ENCODE data around the gene OR2T8.

The OR2T8 gene

DNA sequence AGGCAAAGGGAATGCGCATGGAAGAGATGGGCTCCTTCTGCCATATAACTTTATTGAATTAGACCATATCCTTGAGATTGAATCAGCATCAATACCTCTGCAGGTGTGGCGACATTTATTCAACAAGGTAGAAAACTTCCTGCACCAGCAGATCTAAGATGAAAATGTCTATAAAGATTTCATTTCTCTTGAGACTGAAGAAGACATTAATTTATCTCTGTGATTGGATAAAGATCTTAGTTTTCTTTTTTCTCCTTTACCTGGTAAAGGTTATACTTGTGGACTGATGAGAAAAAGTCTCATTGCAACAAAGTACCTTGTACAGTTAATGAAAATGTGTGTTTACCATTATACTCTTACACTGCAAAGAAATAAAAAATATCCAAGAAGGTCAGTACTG, at the start of gene OR2T8:
Gene OR2T8, plus strand, starts transcription at position 301 of the 400 bp plus-strand sequence. CDS start 766 bp downstream, outside the sequence.
- no peak for DNase-seq (ENCODE audit: low read depth in 2 of 2)

DNA sequence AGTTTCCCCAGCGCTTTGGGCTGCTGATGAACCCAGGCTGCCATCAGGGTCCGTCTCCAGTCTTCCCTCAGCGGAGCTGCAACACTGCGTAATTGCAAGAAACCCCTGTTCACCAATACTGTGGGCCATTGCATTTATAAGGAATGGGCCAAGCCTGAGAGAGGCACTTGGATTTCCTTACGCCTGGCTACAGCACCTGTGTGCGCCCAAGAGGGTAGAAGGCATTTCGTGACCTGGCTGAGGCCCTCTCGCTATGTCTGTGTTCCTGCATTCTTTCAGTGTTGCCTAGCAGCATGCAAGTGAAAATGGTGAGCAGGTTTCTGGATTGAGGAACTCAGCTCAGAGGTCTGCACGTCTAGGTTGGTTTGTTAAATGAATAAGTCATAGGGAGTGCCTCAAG, 36.7 kb upstream of the OR2T8 start:
- DNase-seq (ENCODE audit: low read depth in 2 of 2): no peak

DNA sequence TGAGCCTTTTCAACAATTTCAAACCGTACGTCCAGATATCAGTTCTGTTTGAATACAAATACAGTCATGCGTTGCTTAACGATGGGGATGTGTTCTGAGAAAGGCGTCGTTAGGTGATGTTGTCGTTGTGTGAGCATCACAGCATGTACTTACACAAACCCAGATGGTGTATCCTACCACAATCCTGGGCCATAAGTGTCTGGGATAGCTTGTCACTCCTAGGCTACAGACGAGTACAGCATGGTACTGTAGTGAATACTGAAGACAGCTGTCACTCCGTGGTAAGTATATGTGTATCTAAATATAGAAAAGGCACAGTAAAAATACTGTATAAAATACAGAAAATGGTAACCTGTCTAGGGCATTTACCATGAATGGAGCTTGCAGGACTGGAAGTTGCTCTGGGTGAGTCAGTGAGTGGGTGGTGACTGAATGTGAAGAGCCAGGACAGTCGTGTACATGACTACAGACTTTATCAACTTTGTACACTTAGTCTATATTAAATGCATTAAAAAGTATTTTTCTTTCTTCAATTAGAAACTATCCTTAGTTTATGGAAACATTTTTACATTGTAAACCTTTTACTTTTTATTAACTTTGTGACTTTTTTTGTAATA, 35.1 kb upstream of the OR2T8 start:
- DNase-seq (ENCODE audit: low read depth in 2 of 2): no peak

DNA sequence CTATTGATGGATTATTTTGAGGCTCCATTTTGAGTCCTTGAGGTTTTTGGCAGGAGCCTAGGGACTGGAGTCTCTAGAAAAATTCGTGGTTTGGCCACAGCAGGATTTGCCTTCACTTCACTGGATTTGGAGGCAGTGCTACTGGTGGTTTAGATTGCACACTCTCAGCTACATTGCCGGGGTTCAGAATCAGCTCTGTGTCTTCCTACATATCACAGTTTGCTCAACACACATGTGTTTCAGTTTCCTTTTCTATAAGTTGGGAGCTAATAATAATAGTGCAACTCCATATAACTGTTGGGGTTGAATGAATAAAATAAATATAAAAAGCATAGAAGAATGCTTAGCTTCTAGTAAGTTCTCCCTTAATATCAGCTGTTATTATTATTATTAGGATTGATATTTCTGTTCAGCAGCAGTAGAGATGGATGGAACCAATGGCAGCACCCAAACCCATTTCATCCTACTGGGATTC, 24.9 kb upstream of the OR2T8 start, which contains the start of gene OR2W3:
Gene OR2W3, plus strand, starts transcription at position 425 of the 475 bp plus-strand sequence. Its CDS starts 0 bp downstream, at position 425.
- no peak for DNase-seq (ENCODE audit: low read depth in 2 of 2)

DNA sequence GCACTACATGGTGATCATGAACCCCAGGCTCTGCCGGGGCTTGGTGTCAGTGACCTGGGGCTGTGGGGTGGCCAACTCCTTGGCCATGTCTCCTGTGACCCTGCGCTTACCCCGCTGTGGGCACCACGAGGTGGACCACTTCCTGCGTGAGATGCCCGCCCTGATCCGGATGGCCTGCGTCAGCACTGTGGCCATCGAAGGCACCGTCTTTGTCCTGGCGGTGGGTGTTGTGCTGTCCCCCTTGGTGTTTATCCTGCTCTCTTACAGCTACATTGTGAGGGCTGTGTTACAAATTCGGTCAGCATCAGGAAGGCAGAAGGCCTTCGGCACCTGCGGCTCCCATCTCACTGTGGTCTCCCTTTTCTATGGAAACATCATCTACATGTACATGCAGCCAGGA, 24.1 kb upstream of the OR2T8 start:
- DNase-seq (ENCODE audit: low read depth in 2 of 2): no peak

DNA sequence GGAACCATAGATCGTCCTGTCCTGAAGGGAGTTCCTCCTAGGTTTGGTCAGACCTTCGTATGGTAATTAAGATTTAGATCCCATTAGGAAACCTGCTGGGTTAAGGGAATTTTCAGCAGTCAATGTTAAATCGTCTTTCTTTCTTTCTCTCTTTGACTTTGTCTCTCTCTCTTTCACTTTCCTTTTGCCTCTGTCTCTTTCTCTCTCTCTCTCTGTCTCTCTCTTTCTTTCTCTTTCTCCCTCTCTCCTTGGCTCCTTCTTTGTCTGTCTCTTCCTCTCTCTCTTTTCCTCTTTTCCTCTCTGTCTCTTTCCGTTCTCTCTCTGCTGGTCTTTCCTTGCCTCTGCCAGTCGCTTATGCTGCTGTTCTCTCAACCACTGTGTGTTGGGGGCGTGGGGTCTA, 15.9 kb upstream of the OR2T8 start:
- no peak for DNase-seq (ENCODE audit: low read depth in 2 of 2)

- no peak for DNase-seq (ENCODE audit: low read depth in 2 of 2)
Measured at GRCh38 chr1:247905181-247905580, 14.9 kb upstream of the OR2T8 start.

DNA sequence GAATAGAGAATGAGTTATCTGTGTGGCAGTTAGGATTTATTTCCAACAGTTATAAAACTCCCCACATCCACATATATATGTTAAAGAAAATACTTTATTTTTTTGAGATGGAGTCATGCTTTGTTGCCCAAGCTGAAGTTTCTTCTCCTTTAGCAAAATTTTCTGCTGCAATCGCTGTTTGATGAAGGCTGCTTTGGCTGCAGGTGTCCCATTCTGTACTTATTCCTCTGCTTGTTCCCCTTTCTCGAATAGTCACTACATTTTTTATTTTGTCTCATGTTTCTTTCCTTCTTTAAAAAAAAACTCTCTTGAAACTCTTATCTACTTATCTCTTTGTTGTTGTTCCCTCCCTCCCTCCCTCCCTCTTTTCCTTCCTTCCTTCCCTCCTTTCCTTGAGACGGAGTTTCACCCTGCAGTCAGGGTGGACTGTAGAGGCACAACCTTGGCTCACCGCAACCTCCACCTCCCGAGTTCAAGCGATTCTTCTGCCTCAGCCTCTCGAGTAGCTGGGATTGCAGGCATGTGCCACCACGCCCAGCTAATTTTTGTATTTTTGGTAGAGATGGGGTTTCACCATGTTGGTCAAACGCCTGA, 14.0 kb upstream of the OR2T8 start:
- DNase-seq (ENCODE audit: low read depth in 2 of 2): no peak

DNA sequence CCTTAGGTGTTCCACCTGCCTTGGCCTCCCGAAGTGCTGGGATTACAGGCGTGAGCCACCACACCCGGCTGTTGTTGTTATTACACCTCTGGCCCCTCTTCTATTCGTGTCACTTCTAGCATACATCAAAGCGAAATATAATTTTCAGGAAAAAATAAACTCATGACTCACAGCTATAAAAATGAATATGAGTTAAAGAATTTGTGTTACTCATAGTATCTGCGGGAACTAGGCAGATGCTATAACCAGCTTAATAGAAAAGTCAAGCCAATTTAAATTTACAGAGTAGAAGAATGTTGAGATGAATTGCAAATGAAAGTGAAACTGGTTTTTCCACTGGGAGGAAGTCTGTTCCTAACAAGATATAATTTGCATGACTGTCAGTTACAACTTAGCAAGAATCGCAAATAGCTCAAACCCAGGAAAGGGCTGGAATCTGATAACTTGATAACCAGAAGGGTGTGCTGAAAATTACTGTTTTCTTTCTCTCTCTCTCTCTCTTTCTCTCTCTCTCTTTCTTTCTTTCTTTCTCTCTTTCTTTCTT, 13.5 kb upstream of the OR2T8 start:
- DNase-seq (ENCODE audit: low read depth in 2 of 2): no peak

DNA sequence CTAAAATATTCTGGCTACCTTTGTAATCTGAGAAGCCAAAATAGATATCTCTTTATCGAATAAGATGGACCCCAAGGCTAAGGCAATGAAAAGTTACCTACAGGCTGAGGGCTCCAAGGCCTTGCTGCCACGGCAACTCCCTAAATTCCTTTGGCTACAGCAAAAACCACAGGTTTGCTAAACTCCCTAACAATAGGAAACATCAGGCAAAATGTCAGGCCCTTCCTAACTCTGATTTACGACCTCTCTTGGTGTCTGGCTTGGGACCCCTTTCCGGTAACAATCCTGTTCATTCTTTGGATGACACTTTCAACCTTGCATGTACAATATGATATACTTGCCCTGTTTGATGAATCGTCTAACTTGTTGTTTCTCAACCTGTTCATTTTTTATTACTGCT, 11.3 kb upstream of the OR2T8 start:
- DNase-seq (ENCODE audit: low read depth in 2 of 2): no peak

DNA sequence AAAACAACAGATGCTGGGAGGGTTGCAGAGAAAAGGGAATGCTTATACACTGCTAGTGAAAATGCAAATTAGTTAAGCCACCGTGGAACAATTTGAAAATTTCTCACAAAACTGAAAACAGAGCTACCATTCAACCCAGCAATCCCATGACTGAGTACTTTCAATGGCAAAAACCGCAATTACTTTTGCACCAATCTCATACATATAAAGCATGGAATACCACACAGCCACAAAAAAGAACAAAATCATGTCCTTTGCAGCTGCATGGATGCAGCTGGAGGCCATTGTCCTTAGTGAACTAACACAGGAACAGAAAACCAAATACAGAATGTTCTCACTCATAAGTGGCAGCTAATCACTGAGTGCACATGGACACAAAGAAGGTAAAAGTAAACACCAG, 6.3 kb upstream of the OR2T8 start:
- DNase-seq (ENCODE audit: low read depth in 2 of 2): no peak

DNA sequence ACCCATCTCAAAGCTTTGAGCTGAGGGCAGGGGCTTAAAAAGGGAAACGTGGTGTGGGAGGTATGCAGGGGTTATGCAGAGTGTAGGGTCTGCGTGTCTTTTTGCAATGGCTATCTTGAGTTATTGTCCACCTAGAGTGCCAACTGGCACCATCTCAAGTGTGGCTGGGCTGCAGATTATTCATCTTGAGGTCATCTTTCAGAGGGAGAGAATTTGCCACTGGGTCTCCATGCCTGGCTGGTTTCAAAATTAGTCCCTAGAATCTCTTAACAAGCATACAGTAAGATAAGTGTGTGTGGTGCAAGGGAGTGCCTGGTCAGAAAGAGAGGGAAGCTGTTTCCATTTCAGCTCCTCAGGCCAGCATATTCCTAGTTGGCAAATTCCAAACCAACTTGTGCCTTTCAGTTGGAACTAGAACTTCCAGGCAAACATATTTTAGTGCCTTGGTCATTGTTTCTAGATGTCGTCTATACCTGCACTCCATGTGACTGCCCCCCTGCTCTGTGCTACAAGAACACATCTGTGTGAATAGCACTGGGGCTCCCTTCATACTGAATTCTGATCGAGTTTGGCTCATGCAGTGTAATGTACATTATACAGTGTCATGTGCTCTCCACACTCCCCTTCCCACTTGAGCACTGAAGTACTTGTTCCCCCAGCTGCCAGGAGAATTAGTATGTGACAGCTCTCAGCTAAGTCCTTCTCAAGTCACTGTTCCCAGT, 5.0 kb upstream of the OR2T8 start:
- DNase-seq (ENCODE audit: low read depth in 2 of 2): no peak

GRCh38 chr1:247923941-247924340, 3.9 kb downstream of the OR2T8 start:
- no peak for DNase-seq (ENCODE audit: low read depth in 2 of 2)

GRCh38 chr1:247924868-247925267, 4.8 kb downstream of the OR2T8 start, which contains the start of gene OR2AJ1:
OR2AJ1 (plus strand) TSS chr1:247924889; CDS start chr1:247933769, 8,880 bp downstream.
- DNase-seq (ENCODE audit: low read depth in 2 of 2): no peak

DNA sequence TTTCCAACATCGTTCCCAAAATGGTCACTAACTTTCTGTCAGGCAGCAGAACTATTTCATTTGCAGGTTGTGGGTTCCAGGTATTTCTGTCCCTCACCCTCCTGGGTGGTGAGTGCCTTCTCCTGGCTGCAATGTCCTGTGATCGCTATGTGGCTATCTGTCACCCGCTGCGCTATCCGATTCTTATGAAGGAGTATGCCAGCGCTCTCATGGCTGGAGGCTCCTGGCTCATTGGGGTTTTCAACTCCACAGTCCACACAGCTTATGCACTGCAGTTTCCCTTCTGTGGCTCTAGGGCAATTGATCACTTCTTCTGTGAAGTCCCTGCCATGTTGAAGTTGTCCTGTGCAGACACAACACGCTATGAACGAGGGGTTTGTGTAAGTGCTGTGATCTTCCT, 13.9 kb downstream of the OR2T8 start:
- DNase-seq (ENCODE audit: low read depth in 2 of 2): no peak

GRCh38 chr1:247935781-247936180, 15.7 kb downstream of the OR2T8 start:
- no peak for DNase-seq (ENCODE audit: low read depth in 2 of 2)

DNA sequence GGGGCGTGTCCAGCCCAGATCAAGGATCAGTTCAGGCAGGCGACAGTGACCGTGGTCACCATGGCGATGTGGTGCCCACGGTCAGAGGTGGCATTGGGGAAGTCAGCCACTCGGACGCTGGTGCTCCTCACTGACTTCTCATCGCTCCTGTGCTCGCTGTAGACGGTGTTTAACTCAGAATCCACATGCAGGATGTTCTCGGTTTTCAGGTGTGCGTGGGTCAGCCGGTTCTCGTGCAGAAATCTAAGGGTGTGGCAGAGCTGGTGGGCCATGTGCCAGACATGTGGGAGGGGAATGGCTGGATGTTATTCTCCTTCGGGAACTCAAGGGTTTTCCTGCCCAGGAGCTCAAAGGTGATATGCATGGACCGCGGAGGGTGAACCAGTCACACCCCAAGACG, 16.4 kb downstream of the OR2T8 start:
- DNase-seq (ENCODE audit: low read depth in 2 of 2): no peak

DNA sequence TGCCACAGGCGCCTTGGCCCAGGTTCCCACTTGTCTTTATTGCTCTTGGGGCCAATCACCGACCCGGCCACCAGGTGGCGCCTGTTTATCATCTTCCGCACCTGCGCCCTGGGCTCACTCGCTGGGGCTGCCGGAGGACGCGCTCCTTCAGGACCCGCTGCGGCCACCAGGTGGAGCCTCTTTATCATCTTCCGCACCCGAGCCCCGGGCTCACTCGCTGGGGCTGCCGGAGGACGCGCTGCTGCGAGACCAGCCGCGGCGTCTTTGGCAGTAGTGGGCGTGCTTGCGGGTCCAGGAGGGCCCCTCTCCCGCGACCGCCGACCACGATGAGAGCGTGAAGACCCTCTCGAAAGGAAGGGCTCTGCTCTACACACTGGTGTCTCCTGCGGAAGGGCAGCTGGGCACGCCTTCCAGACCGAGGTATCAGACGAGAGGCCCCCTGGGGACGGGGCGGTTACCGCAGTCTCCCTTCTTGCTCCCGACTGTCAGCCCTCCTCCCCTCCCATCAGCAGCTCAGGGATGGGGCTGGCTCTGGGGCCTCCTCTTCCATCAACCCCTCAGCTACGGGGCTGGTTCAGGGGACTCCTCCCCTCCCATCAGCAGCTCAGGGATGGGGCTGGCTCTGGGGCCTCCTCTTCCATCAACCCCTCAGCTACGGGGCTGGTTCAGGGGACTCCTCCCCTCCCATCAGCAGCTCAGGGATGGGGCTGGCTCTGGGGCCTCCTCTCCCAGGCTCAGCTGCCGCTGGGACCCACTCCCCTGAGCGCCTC, 17.1 kb downstream of the OR2T8 start:
- DNase-seq (ENCODE audit: low read depth in 2 of 2): peak; percentile 82 to 90

- DNase-seq (ENCODE audit: low read depth in 2 of 2): no peak
Measured at GRCh38 chr1:247942624-247943023, 22.6 kb downstream of the OR2T8 start.

- no peak for DNase-seq (ENCODE audit: low read depth in 2 of 2)
Measured at GRCh38 chr1:247948558-247948957, 28.5 kb downstream of the OR2T8 start, which contains the start of gene OR2L8. OR2L8 (plus strand) TSS chr1:247948858; CDS start chr1:247948858, 0 bp downstream.

GRCh38 chr1:247953408-247953807, 33.4 kb downstream of the OR2T8 start:
- no peak for DNase-seq (ENCODE audit: low read depth in 2 of 2)

GRCh38 chr1:247961791-247962190, 41.7 kb downstream of the OR2T8 start:
- no peak for DNase-seq (ENCODE audit: low read depth in 2 of 2)

Measured in stimulated activated CD8-positive, alpha-beta memory T cell treated with anti-CD3 and anti-CD28 coated beads, Interleukin-15, amount 100 ng/mL, for 48 hours (primary cell).